ENCODE measurements around the gene BPTF.

The BPTF gene

DNA sequence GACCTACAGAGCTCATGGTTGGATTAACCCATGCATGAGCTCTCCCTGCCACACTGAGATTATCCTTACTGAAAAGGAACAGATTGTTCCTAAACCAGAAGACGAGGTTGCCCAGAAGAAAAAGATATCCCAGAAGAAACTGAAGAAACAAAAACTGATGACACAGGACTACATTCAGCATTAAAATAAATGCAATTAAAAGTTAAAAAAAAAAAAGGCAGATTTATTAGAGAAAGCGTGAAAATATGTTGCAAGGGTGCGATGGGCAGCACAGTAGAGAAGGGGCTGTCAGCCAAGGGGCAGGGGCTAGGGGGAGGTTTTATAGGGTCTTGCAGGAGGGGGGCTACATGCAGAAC is 40.2 kb upstream of the BPTF start (continued):
- TF ChIP-seq ZNF580 (tag by site-specific recombination; IDR thresholded peaks at IDR 0.05) (no peak), ZNF768 (tag by site-specific recombination; IDR thresholded peaks at IDR 0.05) (no peak), ZNF121 (tag by site-specific recombination; IDR thresholded peaks at IDR 0.05) (no peak), ZNF677 (tag by site-specific recombination; IDR thresholded peaks at IDR 0.05) (no peak), ZNF530 (tag by site-specific recombination; IDR thresholded peaks at IDR 0.05; ENCODE audit: low read depth) (no peak)

DNA sequence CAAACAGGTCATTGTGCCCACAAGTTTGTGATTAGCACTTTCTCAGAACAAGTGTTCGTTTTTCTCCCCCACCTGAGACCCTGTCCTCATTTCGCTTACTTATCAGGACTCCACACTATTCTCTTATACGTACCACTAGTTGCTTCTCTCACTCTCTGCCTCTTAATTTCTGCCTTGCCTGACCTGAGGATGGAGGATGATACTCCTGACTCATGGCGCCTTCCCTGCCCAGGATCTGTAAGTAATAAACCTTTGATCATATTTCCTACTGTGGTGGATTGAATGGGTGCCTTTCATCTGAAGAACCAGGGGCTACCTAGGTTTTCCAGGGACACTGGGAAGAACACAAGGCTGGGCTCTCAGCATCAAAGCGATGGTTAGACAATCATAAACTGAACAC is 39.8 kb upstream of the BPTF start:
- Histone ChIP-seq H3K36me3 (ENCODE audit: control insufficient read depth in 2 of 2, insufficient read depth in 1 of 2, low read length in 2 of 2) (no peaks in the 10 kb centered on the region; a peak in 1 of 3 replicates), H3K4me1 (ENCODE audit: control insufficient read depth, insufficient read depth, low read length) (peaks cover 3% of the 10 kb centered on the region; the same call in 1 of the 2 replicates), H3K4me3 (ENCODE audit: low read depth, low read length) (no peak overlapping the region), H3K27ac (ENCODE audit: extremely low read depth, low read depth, low read length) (no peak overlapping the region), H3K9me3 (ENCODE audit: control insufficient read depth, insufficient read depth, low read depth, low read length) (no peaks in the 10 kb centered on the region)
- peak; percentile 99 for TF ChIP-seq ZNF266 (tag by site-specific recombination; IDR thresholded peaks at IDR 0.05; ENCODE audit: low read depth)
- TF ChIP-seq, protein P1, sequence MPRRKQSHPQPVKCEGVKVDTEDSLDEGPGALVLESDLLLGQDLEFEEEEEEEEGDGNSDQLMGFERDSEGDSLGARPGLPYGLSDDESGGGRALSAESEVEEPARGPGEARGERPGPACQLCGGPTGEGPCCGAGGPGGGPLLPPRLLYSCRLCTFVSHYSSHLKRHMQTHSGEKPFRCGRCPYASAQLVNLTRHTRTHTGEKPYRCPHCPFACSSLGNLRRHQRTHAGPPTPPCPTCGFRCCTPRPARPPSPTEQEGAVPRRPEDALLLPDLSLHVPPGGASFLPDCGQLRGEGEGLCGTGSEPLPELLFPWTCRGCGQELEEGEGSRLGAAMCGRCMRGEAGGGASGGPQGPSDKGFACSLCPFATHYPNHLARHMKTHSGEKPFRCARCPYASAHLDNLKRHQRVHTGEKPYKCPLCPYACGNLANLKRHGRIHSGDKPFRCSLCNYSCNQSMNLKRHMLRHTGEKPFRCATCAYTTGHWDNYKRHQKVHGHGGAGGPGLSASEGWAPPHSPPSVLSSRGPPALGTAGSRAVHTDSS (tag by site-specific recombination; IDR thresholded peaks at IDR 0.05), result no peak
- CTCF ChIA-PET, result interaction anchor here (1.4 kb wide), 1 partner anchor 11 kb away, joined by 4 read pairs; no protein-coding TSS in a partner anchor
- POLR2A ChIA-PET, result no interaction called here

GRCh38 chr17:67800495-67800928 is 24.8 kb upstream of the BPTF start:
- TF ChIP-seq ZXDB (tag by site-specific recombination; IDR thresholded peaks at IDR 0.05), result peak; percentile 96
- peak; percentile 88 for TF ChIP-seq ZNF654 (tag by site-specific recombination; IDR thresholded peaks at IDR 0.05; ENCODE audit: low read depth)
- TF ChIP-seq ZNF600 (tag by site-specific recombination; IDR thresholded peaks at IDR 0.05), result 0 out of 2 replicates have a peak, but pooled peaks have one; percentile 28
- 0 out of 2 replicates have a peak, but pooled peaks have one; percentile 24 for TF ChIP-seq ZNF501 (tag by site-specific recombination; IDR thresholded peaks at IDR 0.05)
- TF ChIP-seq ZNF2 (tag by site-specific recombination; IDR thresholded peaks at IDR 0.05), result peak; percentile 72; the same call in 1 of the 2 replicates
- no peak for TF ChIP-seq ZNF843 (tag by site-specific recombination; IDR thresholded peaks at IDR 0.05)
- peak; percentile 73 for TF ChIP-seq ZBTB17 (tag by site-specific recombination; IDR thresholded peaks at IDR 0.05)
- peak; percentile 39; the same call in 1 of the 2 replicates for TF ChIP-seq CTCF (tag by site-specific recombination; IDR thresholded peaks at IDR 0.05)
- TF ChIP-seq ZNF16 (tag by site-specific recombination; IDR thresholded peaks at IDR 0.05; ENCODE audit: low read depth), result no peak
- TF ChIP-seq PRDM4 (tag by site-specific recombination; IDR thresholded peaks at IDR 0.05), result no peak
- Histone ChIP-seq H3K27ac (ENCODE audit: extremely low read depth, low read depth, low read length) (no peak overlapping the region), H3K4me1 (ENCODE audit: control insufficient read depth, insufficient read depth, low read length) (no peaks in the 10 kb centered on the region), H3K4me3 (ENCODE audit: low read depth, low read length) (no peak overlapping the region), H3K9me3 (ENCODE audit: control insufficient read depth, insufficient read depth, low read depth, low read length) (no peaks in the 10 kb centered on the region), H3K36me3 (ENCODE audit: control insufficient read depth in 2 of 2, insufficient read depth in 1 of 2, low read length in 2 of 2) (no peaks in the 10 kb centered on the region)
- CTCF ChIA-PET, result interaction anchor here (0.6 to 2.8 kb wide), 21 partner anchors 9 to 1368 kb away, joined by 3 to 20 read pairs (median 5); partner anchors contain the start of gene BPTF
- POLR2A ChIA-PET, result interaction anchor here (0.5 to 2.3 kb wide), 2 partner anchors 24 to 107 kb away, joined by 4 to 10 read pairs; partner anchors contain the start of gene BPTF
